ENCODE measurements around the gene MZT2A.
"Not testable (repeated sequence)": the region's sequence is repeated elsewhere in the genome, so short reads cannot be mapped to it uniquely, and the experiment has no call there.

Gene MZT2A

DNA sequence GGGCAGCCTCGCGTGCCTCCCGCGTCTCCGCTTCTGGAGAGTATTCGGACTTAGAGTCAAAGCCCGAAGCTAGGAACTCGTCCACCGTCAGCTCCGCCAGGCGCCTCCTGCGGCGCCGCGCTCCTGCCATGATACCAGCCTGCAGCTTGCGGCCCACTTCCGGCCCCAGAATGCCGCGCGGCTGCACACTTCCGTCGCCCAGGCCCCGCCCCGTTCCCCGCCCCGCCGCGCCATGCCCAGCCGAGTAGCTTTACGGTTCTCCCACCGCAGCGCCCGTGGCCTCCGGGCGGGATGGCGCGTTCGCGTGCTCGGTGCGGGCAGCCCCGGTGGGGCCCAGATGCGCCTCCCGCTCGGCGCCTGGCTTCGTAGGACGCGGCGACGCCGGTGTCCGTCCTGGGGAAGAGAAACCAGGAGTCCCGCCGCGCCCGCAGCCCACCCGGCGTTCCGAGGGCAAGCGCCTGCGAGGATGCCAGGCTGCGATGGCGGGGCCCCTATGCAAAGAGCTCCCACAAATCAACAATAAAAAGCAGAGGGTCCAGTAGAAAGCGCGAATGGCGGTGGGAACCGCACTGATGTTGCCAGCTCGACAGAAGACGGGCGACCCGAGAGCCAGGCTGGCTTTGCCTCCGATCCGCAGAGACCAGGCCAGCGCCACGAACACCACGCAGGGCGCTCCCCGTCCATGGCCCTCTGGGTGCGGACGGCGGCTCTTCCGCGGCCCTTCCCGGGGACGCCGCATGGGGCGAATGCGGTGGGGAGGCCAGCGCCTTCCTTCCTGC is 47.3 kb downstream of the MZT2A start:
- not testable (repeated sequence) for H3K27ac ChIP-seq (ENCODE audit: low read depth, low read length); H3K36me3 ChIP-seq (ENCODE audit: insufficient read depth, low read length); H3K4me1 ChIP-seq (ENCODE audit: control insufficient read depth, insufficient read depth, low read length, unreplicated experiment); H3K27me3 ChIP-seq (ENCODE audit: insufficient read depth, low read length); H3K79me2 ChIP-seq (ENCODE audit: control insufficient read depth, insufficient read depth, low read length, unreplicated experiment); H3K4me3 ChIP-seq (ENCODE audit: low read depth, low read length); H2AFZ ChIP-seq (ENCODE audit: low read length, unreplicated experiment)

DNA sequence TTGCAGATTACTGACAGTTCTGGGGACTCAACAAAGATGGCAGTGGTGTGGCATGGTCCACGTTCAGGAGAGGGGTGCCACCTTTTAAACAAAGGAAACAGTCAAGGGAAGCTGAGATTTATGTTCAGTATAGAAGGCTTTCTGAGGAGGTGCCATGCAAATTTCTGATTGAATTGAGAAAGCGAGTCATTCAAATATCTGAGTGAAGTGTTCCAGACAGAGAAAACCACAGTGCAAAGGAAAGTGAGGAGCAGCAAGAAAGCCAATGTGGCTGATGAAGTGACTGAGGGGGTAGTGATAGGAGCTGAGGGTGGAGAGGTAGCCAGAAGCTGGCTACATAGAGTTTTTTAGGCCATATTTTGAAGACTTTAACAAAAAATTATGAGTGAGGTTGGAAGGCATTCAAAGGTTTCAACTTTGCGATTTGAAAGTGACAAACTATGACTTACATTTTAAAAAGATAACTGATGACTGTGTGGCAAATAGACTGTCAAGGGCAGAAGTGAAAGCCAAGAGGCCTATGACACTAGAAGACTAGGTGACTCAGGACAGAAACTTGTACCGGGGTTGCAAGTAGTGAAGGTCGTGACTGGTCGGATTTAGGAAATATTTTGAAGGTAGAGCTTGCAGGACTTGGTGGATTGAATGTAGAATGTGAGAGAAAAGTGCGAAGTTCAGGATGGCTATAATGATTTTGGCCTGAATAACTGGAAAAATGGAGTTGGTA is 51.3 kb downstream of the MZT2A start:
- H3K4me3 ChIP-seq (ENCODE audit: low read depth, low read length); H3K36me3 ChIP-seq (ENCODE audit: insufficient read depth, low read length); H3K27ac ChIP-seq (ENCODE audit: low read depth, low read length); H2AFZ ChIP-seq (ENCODE audit: low read length, unreplicated experiment); H3K79me2 ChIP-seq (ENCODE audit: control insufficient read depth, insufficient read depth, low read length, unreplicated experiment); H3K4me1 ChIP-seq (ENCODE audit: control insufficient read depth, insufficient read depth, low read length, unreplicated experiment); H3K27me3 ChIP-seq (ENCODE audit: insufficient read depth, low read length): not testable (repeated sequence)
